Esophagus squamous epithelium (tissue), 4 donors: ENCODE results near the gene CHST10.

Experiments used
- CTCF ChIP-seq, 6 experiments: fragments of 450-650 bp in 4 of 6; fragments of 200-600 bp in 2 of 6; sonication (generic) in 2 of 6; IDR thresholded peaks; one replicate each; pipeline ENCODE4 v1.5.1; 2016 to 2019; ENCODE audit warnings: antibody characterized with exemption in 6 of 6, mild to moderate bottlenecking in 4 of 6, moderate library complexity in 4 of 6
- POLR2A ChIP-seq, 4 donors: fragments of 450-650 bp; IDR thresholded peaks; one replicate each; pipeline ENCODE4 v1.6.1; 2017; ENCODE audit warnings: antibody characterized with exemption in 4 of 4, mild to moderate bottlenecking in 4 of 4, moderate library complexity in 3 of 4

DNA sequence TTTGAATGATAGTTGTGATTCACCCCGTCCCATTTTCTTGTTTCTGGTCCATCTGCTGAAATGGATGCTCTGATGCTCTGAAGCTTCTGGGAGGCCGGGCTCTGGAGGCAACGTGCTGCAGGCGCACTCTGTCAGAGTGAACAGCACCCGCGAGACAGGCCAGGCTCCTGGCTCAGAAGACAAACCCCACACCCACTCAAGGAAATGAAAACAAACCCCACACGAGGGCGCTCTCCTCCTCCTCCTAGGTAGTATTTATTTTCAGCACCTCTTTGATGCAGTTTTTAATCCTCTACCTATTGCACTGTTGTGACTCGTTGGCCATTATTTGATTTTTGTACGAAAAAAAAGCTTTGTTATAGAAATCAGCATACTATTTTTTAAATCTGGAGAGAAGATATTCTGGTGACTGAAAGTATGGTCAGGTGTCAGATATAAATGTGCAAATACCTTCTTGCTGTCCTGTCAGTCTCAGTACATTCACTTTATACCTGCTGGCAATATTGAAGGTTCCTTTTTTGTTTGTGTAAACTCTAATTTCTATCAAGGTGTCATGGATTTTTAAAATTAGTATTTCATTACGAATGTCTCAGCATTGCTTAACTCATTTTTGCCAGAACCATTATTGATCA is 10.3 kb upstream of the CHST10 start:
- TF ChIP-seq CTCF (IDR thresholded peaks at IDR 0.05) (peak in 4 of 6 experiments; percentile 18 to 42 (median 24)), POLR2A (IDR thresholded peaks at IDR 0.05) (no peak)
